ENCODE measurements around the gene VPS11.

The VPS11 gene

DNA sequence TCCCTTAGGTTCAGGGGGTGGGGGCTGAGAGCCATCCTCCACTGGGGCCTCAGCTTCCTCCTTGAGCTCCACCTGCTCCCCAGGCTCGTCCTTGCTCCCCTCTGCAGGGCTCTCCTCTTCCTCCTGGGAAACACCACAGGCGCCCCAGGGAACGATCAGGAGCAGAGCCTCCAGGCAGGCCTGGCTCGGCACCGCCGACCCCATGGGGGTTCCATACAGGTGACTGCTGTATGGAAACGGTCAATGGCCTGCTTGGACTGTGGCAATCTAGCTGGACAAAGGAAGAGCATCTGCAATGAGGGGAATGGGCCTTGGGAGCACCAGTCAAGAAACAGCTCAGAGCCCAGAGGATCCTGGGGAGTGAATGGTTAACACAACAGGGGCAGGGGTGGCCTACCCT lies 18.5 kb upstream of the VPS11 start:
- no peak for DNase-seq
- Histone ChIP-seq H3K4me2 (ENCODE audit: low read depth, low read length) (no peak overlapping the region), H3K27me3 (replicated peaks; ENCODE audit: insufficient read depth, low read length) (no peaks in the 10 kb centered on the region), H3K79me2 (ENCODE audit: low read length) (peaks cover 39% of the 10 kb centered on the region), H3F3A (ENCODE audit: insufficient read depth, low read length) (0 out of 2 replicates have a peak, but pooled peaks cover 3% of the 10 kb centered on the region), H3K36me3 (replicated peaks; ENCODE audit: insufficient read depth, low read length) (peaks cover 30% of the 10 kb centered on the region; the same call in 1 of the 2 replicates), H4K20me1 (ENCODE audit: insufficient read depth, low read length) (no peaks in the 10 kb centered on the region), H3K9me3 (replicated peaks; ENCODE audit: insufficient read depth, low read length) (no peaks in the 10 kb centered on the region), H3K4me3 (ENCODE audit: low read length) (no peak overlapping the region), H3K9me2 (replicated peaks; ENCODE audit: insufficient read depth, low read length) (no peaks in the 10 kb centered on the region), H2AFZ (ENCODE audit: low read length) (no peak overlapping the region), H3K9ac (ENCODE audit: low read length) (no peak overlapping the region), H3K27ac (ENCODE audit: low read length) (no peak overlapping the region), H3K4me1 (ENCODE audit: low read length) (no peaks in the 10 kb centered on the region)
- TF ChIP-seq EZH2 (optimal IDR thresholded peaks at IDR 0.05; ENCODE audit: low read depth, low read length), result no peak
- TF ChIP-seq EZH2phosphoT487 (IDR thresholded peaks at IDR 0.05; ENCODE audit: low read length), result no peak
- TF ChIP-seq, protein P1, sequence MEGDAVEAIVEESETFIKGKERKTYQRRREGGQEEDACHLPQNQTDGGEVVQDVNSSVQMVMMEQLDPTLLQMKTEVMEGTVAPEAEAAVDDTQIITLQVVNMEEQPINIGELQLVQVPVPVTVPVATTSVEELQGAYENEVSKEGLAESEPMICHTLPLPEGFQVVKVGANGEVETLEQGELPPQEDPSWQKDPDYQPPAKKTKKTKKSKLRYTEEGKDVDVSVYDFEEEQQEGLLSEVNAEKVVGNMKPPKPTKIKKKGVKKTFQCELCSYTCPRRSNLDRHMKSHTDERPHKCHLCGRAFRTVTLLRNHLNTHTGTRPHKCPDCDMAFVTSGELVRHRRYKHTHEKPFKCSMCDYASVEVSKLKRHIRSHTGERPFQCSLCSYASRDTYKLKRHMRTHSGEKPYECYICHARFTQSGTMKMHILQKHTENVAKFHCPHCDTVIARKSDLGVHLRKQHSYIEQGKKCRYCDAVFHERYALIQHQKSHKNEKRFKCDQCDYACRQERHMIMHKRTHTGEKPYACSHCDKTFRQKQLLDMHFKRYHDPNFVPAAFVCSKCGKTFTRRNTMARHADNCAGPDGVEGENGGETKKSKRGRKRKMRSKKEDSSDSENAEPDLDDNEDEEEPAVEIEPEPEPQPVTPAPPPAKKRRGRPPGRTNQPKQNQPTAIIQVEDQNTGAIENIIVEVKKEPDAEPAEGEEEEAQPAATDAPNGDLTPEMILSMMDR (IDR thresholded peaks at IDR 0.05; ENCODE audit: low read length), result no peak

DNA sequence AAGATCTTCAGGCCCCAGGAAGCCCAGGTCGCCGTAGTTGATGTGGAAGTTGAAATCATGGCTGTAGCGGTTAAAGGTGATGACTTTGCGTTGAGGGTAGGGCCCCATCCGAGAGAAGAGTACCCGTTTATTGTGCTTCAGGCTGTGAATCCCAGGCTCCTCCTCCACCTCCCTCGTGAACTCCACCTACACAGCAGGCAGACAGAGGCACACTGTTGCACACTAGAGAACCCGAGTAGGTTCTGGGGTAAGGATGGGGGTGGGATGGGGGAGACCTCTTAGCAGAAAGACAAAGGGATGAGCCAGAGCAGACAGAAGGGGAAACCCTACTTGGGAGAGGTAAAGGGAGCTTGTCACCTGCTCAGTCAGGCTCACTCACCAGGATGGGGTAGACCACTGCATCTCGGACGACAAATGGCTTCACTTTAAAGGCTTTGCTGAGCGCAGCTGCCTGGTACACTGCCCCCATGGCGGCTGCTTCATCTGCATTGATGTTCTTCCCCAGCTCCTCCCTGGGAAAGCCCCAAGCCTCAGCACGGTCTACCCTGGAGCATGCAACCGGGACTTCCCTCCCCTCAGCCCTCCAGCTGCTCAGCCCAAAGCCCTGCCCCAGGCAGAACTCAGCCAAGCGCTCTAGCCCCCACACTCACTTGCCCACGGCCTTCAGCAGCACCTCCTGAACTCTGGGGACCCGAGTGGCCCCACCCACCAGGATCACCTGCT lies 16.0 kb upstream of the VPS11 start:
- Histone ChIP-seq H3K9me3 (replicated peaks; ENCODE audit: insufficient read depth, low read length) (no peaks in the 10 kb centered on the region), H4K20me1 (ENCODE audit: insufficient read depth, low read length) (0 out of 2 replicates have a peak, but pooled peaks cover 9% of the 10 kb centered on the region), H3K79me2 (ENCODE audit: low read length) (peaks cover 64% of the 10 kb centered on the region), H3K4me1 (ENCODE audit: low read length) (peaks cover 9% of the 10 kb centered on the region), H3K4me3 (ENCODE audit: low read length) (no peak overlapping the region), H3K36me3 (replicated peaks; ENCODE audit: insufficient read depth, low read length) (peaks cover 37% of the 10 kb centered on the region), H3K9ac (ENCODE audit: low read length) (no peak overlapping the region), H3K27ac (ENCODE audit: low read length) (no peak overlapping the region), H2AFZ (ENCODE audit: low read length) (no peak overlapping the region), H3F3A (ENCODE audit: insufficient read depth, low read length) (peaks cover 5% of the 10 kb centered on the region; the same call in 1 of the 2 replicates), H3K4me2 (ENCODE audit: low read depth, low read length) (no peak overlapping the region), H3K9me2 (replicated peaks; ENCODE audit: insufficient read depth, low read length) (no peaks in the 10 kb centered on the region), H3K27me3 (replicated peaks; ENCODE audit: insufficient read depth, low read length) (no peaks in the 10 kb centered on the region)
- no peak for TF ChIP-seq EZH2 (optimal IDR thresholded peaks at IDR 0.05; ENCODE audit: low read depth, low read length)
- no peak for DNase-seq

DNA sequence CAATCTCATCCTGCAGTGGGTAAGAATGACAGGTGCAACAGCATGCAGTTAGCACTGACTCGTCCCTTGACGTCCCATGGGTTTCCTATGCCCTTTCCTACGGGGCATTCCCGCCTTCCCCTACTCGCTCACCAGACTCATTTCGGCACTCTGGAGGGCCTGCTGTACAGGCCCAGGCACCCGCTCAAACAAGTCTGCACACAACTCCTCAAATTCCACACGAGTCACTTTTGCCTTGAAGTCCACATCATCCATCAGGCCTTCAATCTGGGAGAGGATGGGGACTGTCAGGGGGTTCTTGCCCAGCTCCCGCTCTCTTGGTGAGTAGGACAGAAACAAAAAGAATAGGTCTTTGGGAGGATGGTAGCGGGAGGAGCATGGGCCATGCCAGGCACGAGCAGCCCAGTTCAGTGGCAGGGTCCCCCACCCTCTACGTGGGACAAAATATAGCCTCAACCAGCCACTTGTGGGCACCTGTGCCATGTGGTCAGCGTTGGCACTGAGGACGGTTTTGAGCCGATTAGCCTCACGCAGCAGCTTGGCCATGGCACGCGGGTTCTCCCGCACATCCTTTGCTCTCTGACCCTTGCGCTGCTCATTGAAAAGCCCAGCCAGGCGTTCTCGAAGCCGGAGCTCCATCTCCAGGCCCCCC lies 15.3 kb upstream of the VPS11 start:
- Histone ChIP-seq H3K27me3 (replicated peaks; ENCODE audit: insufficient read depth, low read length) (no peaks in the 10 kb centered on the region), H3K79me2 (ENCODE audit: low read length) (peaks cover 67% of the 10 kb centered on the region), H3K36me3 (replicated peaks; ENCODE audit: insufficient read depth, low read length) (peaks cover 36% of the 10 kb centered on the region), H3K9me3 (replicated peaks; ENCODE audit: insufficient read depth, low read length) (no peaks in the 10 kb centered on the region), H2AFZ (ENCODE audit: low read length) (no peak overlapping the region), H4K20me1 (ENCODE audit: insufficient read depth, low read length) (0 out of 2 replicates have a peak, but pooled peaks cover 9% of the 10 kb centered on the region), H3K4me2 (ENCODE audit: low read depth, low read length) (no peak overlapping the region), H3K9me2 (replicated peaks; ENCODE audit: insufficient read depth, low read length) (no peaks in the 10 kb centered on the region), H3K9ac (ENCODE audit: low read length) (no peak overlapping the region), H3K4me3 (ENCODE audit: low read length) (no peak overlapping the region), H3F3A (ENCODE audit: insufficient read depth, low read length) (peaks cover 5% of the 10 kb centered on the region; the same call in 1 of the 2 replicates), H3K4me1 (ENCODE audit: low read length) (peaks cover 9% of the 10 kb centered on the region), H3K27ac (ENCODE audit: low read length) (no peak overlapping the region)
- no peak for DNase-seq
- TF ChIP-seq EZH2 (optimal IDR thresholded peaks at IDR 0.05; ENCODE audit: low read depth, low read length), result no peak
- no peak for TF ChIP-seq EZH2phosphoT487 (IDR thresholded peaks at IDR 0.05; ENCODE audit: low read length)
- TF ChIP-seq, protein P1 (IDR thresholded peaks at IDR 0.05; ENCODE audit: low read length), result no peak

Measured in MM.1S (cell line).